ENCODE results near the gene DPP9. TPM values are rescaled to one million over a fixed set of nuclear protein-coding genes. Genes with fewer than 3 reads are reported as not detected.
A peak's percentile ranks its signal among the peaks of the same experiment; 100 is the strongest.

Gene DPP9
- total RNA-seq, 1 donor from 2014 or later, result 53.8 TPM

DNA sequence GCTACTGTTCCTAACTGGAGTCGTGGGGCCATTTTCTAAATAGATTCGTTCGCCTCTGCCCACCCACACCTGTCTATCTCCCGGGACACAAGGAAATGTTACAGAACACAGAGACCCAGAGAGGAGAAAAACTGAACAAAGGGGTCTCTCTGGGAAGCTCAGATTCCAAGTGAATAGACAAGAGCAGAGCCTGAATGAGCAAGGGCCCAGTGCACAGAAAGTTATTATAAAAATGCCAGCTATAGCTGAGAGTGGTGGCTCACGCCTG is 40.7 kb upstream of the DPP9 start:
- no peaks in the 10 kb centered on the region for H3K36me3 ChIP-seq
- no peaks in the 10 kb centered on the region for H3K9me3 ChIP-seq
- H3K4me3 ChIP-seq, result no peak overlapping the region
- H3K4me1 ChIP-seq, result peaks cover 8% of the 10 kb centered on the region
- DNase-seq (ENCODE audit: extremely low spot score in 2 of 2), result no peak
- no peaks in the 10 kb centered on the region for H3K27me3 ChIP-seq
- intact Hi-C loops (cut with DNase I), result no loop called here
- H3K27ac ChIP-seq, result no peak overlapping the region
- no peak for TF ChIP-seq POLR2A (IDR thresholded peaks at IDR 0.05)
- TF ChIP-seq, protein P1, sequence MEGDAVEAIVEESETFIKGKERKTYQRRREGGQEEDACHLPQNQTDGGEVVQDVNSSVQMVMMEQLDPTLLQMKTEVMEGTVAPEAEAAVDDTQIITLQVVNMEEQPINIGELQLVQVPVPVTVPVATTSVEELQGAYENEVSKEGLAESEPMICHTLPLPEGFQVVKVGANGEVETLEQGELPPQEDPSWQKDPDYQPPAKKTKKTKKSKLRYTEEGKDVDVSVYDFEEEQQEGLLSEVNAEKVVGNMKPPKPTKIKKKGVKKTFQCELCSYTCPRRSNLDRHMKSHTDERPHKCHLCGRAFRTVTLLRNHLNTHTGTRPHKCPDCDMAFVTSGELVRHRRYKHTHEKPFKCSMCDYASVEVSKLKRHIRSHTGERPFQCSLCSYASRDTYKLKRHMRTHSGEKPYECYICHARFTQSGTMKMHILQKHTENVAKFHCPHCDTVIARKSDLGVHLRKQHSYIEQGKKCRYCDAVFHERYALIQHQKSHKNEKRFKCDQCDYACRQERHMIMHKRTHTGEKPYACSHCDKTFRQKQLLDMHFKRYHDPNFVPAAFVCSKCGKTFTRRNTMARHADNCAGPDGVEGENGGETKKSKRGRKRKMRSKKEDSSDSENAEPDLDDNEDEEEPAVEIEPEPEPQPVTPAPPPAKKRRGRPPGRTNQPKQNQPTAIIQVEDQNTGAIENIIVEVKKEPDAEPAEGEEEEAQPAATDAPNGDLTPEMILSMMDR (IDR thresholded peaks at IDR 0.05), result no peak
- TF ChIP-seq POLR2AphosphoS5 (IDR thresholded peaks at IDR 0.05; ENCODE audit: insufficient read depth in 1 of 2, low read depth in 1 of 2), result no peak

DNA sequence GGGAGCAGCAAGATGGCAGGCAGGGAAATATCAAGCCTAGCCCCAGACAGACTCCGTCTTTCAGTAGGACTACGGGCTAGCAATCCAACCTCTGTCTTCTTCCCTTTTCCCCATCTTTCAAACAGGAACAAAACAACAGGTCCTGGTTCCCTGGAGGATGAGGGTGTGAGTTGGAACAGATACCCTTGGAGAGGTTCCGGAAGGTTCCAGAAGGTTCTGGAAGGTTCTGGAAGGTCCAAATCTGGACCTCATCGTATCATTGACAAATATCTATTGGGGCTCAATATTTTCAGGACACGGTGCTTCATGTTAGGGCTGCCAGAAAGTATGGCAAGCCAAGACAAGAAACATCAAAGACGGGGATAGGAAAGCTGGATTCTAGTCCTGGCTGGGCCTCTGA is 39.4 kb upstream of the DPP9 start:
- no peak for DNase-seq (ENCODE audit: extremely low spot score in 2 of 2)
- no peak overlapping the region for H3K27ac ChIP-seq
- no peaks in the 10 kb centered on the region for H3K36me3 ChIP-seq
- H3K4me3 ChIP-seq, result no peak overlapping the region
- intact Hi-C loops (cut with DNase I), result no loop called here
- H3K27me3 ChIP-seq, result no peaks in the 10 kb centered on the region
- H3K9me3 ChIP-seq, result no peaks in the 10 kb centered on the region
- peaks cover 8% of the 10 kb centered on the region for H3K4me1 ChIP-seq
- no peak for TF ChIP-seq POLR2A (IDR thresholded peaks at IDR 0.05)
- TF ChIP-seq, protein P1 (IDR thresholded peaks at IDR 0.05), result no peak
- no peak for TF ChIP-seq POLR2AphosphoS5 (IDR thresholded peaks at IDR 0.05; ENCODE audit: insufficient read depth in 1 of 2, low read depth in 1 of 2)

DNA sequence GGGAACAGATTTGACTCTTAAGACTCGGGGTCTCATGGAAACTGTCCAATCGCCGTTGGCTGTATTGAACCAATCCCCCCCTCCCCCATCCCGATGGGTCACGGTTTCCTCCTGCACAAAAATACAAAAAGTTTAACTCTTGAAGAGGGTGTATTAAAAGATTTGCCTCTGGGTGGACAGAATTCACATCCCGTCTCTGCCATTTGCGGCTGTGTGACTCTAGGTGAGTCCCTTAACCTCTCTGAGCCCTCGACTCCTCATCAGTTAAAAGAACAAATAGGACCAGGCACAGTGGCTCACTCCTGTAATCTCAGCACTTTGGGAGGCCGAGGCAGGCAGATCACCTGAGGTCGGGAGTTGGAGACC is 36.6 kb upstream of the DPP9 start:
- Histone ChIP-seq H3K27ac (no peak overlapping the region), H3K9me3 (no peaks in the 10 kb centered on the region), H3K27me3 (no peaks in the 10 kb centered on the region), H3K36me3 (no peaks in the 10 kb centered on the region), H3K4me3 (peak overlapping the region in 1 of 2 donors; percentile 21), H3K4me1 (peaks cover 8% of the 10 kb centered on the region)
- TF ChIP-seq POLR2AphosphoS5 (IDR thresholded peaks at IDR 0.05; ENCODE audit: insufficient read depth in 1 of 2, low read depth in 1 of 2) (no peak), POLR2A (IDR thresholded peaks at IDR 0.05) (no peak)
- TF ChIP-seq, protein P1 (IDR thresholded peaks at IDR 0.05), result no peak
- no peak for DNase-seq (ENCODE audit: extremely low spot score in 2 of 2)
- intact Hi-C loops (cut with DNase I), result no loop called here

DNA sequence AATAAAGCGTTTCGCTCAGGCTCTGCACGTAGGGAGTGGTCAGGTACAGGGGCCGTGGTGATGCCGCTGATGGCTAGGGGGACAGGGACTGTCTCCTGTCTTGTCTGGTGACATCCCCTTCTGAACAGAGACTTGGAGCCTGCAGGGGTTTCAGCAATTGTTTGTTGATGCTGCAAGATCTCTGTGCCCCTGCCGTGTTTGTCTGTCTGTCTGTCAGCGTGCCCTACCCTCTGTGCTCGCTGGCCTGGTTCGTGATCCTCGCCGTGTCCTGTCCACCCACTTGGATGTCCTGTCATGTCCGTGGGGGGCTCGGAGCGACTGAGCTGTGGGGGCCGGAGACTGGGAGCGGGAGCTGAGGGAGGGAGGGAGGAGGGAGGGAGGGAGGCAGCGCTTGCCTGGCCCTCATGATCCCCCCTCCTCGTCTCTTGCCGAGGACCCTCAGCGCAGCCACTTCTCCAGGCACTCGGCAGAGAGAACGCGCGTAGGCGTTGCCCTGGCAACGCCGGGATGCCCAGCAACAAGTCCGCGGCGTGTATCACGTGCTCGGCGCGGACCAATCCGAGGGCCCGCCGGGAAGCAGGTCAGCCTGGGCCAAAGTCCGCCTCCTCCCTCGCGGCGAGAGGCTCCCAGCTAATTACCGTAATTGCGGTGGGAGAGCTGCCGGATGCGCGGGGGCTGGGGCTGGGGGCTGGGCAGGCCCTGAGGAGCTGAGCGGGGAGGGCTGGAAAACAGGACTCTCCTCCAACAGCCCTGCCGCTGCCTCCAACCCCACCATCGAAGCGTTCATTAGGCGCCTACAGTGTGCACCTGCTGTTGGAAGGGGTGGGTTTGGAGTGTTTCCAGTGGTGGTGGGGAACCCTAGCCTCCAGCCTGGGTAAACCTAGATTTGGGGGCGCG is 36.0 kb upstream of the DPP9 start:
- Histone ChIP-seq H3K4me3 (peak overlapping the region; percentile 21 to 37), H3K36me3 (no peaks in the 10 kb centered on the region), H3K9me3 (no peaks in the 10 kb centered on the region), H3K27ac (no peak overlapping the region), H3K4me1 (peaks cover 8% of the 10 kb centered on the region), H3K27me3 (no peaks in the 10 kb centered on the region)
- no peak for DNase-seq (ENCODE audit: extremely low spot score in 2 of 2)
- intact Hi-C loops (cut with DNase I), result no loop called here
- TF ChIP-seq, protein P1 (IDR thresholded peaks at IDR 0.05), result no peak
- no peak for TF ChIP-seq POLR2A (IDR thresholded peaks at IDR 0.05)
- TF ChIP-seq POLR2AphosphoS5 (IDR thresholded peaks at IDR 0.05; ENCODE audit: insufficient read depth in 1 of 2, low read depth in 1 of 2), result no peak

DNA sequence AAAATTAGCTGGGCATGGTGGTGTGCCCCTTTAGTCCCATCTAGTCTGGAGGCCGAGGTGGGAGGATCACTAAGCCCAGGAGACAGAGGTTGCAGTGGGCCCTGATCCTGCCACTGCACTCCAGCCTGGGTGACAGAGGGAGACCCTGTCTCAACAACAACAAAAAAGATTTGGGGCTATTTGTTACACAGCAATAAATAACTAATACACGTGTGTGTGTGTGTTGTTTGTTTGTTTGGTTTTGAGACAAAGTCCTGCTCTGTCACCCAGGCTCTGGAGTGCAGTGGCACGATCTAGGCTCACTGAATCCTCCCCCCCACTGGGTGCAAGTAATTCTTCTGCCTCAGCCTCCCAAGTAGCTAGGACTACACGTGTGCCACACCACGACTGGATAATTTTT is 35.0 kb upstream of the DPP9 start:
- intact Hi-C loops (cut with DNase I), result no loop called here
- DNase-seq (ENCODE audit: extremely low spot score in 2 of 2), result no peak
- TF ChIP-seq, protein P1 (IDR thresholded peaks at IDR 0.05), result no peak
- TF ChIP-seq POLR2AphosphoS5 (IDR thresholded peaks at IDR 0.05; ENCODE audit: insufficient read depth in 1 of 2, low read depth in 1 of 2) (no peak), POLR2A (IDR thresholded peaks at IDR 0.05) (no peak)
- no peaks in the 10 kb centered on the region for H3K36me3 ChIP-seq
- no peaks in the 10 kb centered on the region for H3K27me3 ChIP-seq
- H3K9me3 ChIP-seq, result no peaks in the 10 kb centered on the region
- peaks cover 8% of the 10 kb centered on the region for H3K4me1 ChIP-seq
- no peak overlapping the region for H3K4me3 ChIP-seq
- no peak overlapping the region for H3K27ac ChIP-seq
